SU-DHL-6 (cell line): Measurements from ENCODE around the gene RAD51B.

Experiments used
- H2AFZ ChIP-seq: fragments of 200-600 bp; sonication (generic); 2 replicates; pipeline ENCODE4 v1.6.1; 2014; ENCODE audit warnings: low read depth, mild to moderate bottlenecking, moderate library complexity, mixed read lengths, antibody characterized with exemption, low read length; ENCODE audit not compliant: severe bottlenecking
- H3F3A ChIP-seq: fragments of 200-600 bp; shearing (Covaris generic); 2 replicates; pipeline ENCODE4 v1.6.0; 2016; ENCODE audit warnings: antibody characterized with exemption, mild to moderate bottlenecking; ENCODE audit not compliant: insufficient read depth
- H3K27ac ChIP-seq: fragments of 200-600 bp; sonication (generic); 2 replicates; pipeline ENCODE4 v1.5.1; 2016; ENCODE audit warnings: low read depth, mild to moderate bottlenecking, low read length, moderate library complexity, mixed read lengths
- H3K27me3 ChIP-seq: fragments of 200-600 bp; sonication (generic), shearing (Covaris generic); 2 replicates; pipeline ENCODE4 v1.6.0; 2014; ENCODE audit warnings: mild to moderate bottlenecking, low read length
- H3K36me3 ChIP-seq: fragments of 200-600 bp; sonication (generic); 2 replicates; pipeline ENCODE4 v1.6.1; 2014; ENCODE audit warnings: mild to moderate bottlenecking, low read length, mixed read lengths
- H3K4me2 ChIP-seq: fragments of 300-600, 200-600 bp; shearing (Covaris generic), sonication (generic); 2 replicates; pipeline ENCODE4 v1.6.0; 2014; ENCODE audit warnings: low read length, low read depth, mild to moderate bottlenecking; ENCODE audit not compliant: poor library complexity, severe bottlenecking
- H3K4me3 ChIP-seq: fragments of 200-600 bp; sonication (generic); 2 replicates; pipeline ENCODE4 v1.5.1; 2014; ENCODE audit warnings: antibody characterized with exemption, low read length, mild to moderate bottlenecking, mixed read lengths; ENCODE audit not compliant: insufficient read depth, poor library complexity, severe bottlenecking
- H3K79me2 ChIP-seq: fragments of 200-600 bp; sonication (generic); 2 replicates; pipeline ENCODE4 v1.6.1; 2014; ENCODE audit warnings: mild to moderate bottlenecking, low read length, moderate library complexity; ENCODE audit not compliant: insufficient read depth
- H3K9ac ChIP-seq: fragments of 200-600 bp; sonication (generic); 2 replicates; pipeline ENCODE4 v1.7.0; 2014; ENCODE audit warnings: mild to moderate bottlenecking, low read length
- H3K9me2 ChIP-seq: fragments of 200-600 bp; sonication (generic); replicated peaks from 2 replicates; pipeline ENCODE4 v1.6.1; 2014; ENCODE audit warnings: low read length; ENCODE audit not compliant: insufficient read depth
- H3K9me3 ChIP-seq: fragments of 200-600 bp; sonication (generic); 2 replicates; pipeline ENCODE4 v1.6.1; 2014; ENCODE audit warnings: low read length, mixed read lengths; ENCODE audit not compliant: insufficient read depth
- H4K20me1 ChIP-seq: fragments of 200-600 bp; sonication (generic); 2 replicates; pipeline ENCODE4 v1.6.1; 2014; ENCODE audit warnings: low read depth, mild to moderate bottlenecking, antibody characterized with exemption, low read length, moderate library complexity, mixed read lengths
- CTCF ChIP-seq: fragments of 200-600 bp; sonication (generic); IDR thresholded peaks from one replicate; pipeline ENCODE4 v1.5.1; 2017; ENCODE audit warnings: antibody characterized with exemption, mild to moderate bottlenecking, low read length, moderate library complexity; ENCODE audit not compliant: insufficient read depth, poor library complexity, severe bottlenecking
- EZH2phosphoT487 ChIP-seq: fragments of 200-600 bp; sonication (generic), shearing (Covaris generic); conservative IDR thresholded peaks from 2 replicates; pipeline ENCODE4 v1.6.1; 2018; ENCODE audit warnings: mild to moderate bottlenecking, antibody characterized with exemption, low read length, moderate library complexity, mixed read lengths

Gene RAD51B

GRCh38 chr14:68538639-68539038, 719.1 kb downstream of the RAD51B start:
- H3K79me2 ChIP-seq, result no peaks in the 10 kb centered on the region
- no peaks in the 10 kb centered on the region for H3K27me3 ChIP-seq
- H3K4me2 ChIP-seq, result no peak overlapping the region
- H3K9me2 ChIP-seq, result no peaks in the 10 kb centered on the region
- no peaks in the 10 kb centered on the region for H4K20me1 ChIP-seq
- H3K27ac ChIP-seq, result no peak overlapping the region
- no peak for TF ChIP-seq CTCF
- TF ChIP-seq EZH2phosphoT487, result no peak
- no peaks in the 10 kb centered on the region for H3F3A ChIP-seq
- H3K4me3 ChIP-seq, result no peak overlapping the region
- H2AFZ ChIP-seq, result no peak overlapping the region
- H3K9me3 ChIP-seq, result no peaks in the 10 kb centered on the region
- H3K9ac ChIP-seq, result no peak overlapping the region
- no peaks in the 10 kb centered on the region for H3K36me3 ChIP-seq

GRCh38 chr14:68539241-68539737, 719.7 kb downstream of the RAD51B start:
- no peaks in the 10 kb centered on the region for H3K9me2 ChIP-seq
- TF ChIP-seq EZH2phosphoT487, result no peak
- no peak for TF ChIP-seq CTCF

GRCh38 chr14:68539789-68540188, 720.2 kb downstream of the RAD51B start:
- Histone ChIP-seq H3K9ac (no peak overlapping the region), H3K79me2 (no peaks in the 10 kb centered on the region), H3K36me3 (no peaks in the 10 kb centered on the region)

More at GRCh38 chr14:68539241-68539737, 719.7 kb downstream of the RAD51B start:
- Histone ChIP-seq H4K20me1 (no peaks in the 10 kb centered on the region), H3K4me3 (no peak overlapping the region), H3F3A (no peaks in the 10 kb centered on the region), H3K4me2 (no peak overlapping the region), H3K79me2 (no peaks in the 10 kb centered on the region), H2AFZ (no peak overlapping the region), H3K9me3 (no peaks in the 10 kb centered on the region), H3K36me3 (no peaks in the 10 kb centered on the region), H3K27me3 (no peaks in the 10 kb centered on the region), H3K27ac (no peak overlapping the region), H3K9ac (no peak overlapping the region)

More at GRCh38 chr14:68539789-68540188, 720.2 kb downstream of the RAD51B start:
- Histone ChIP-seq H4K20me1 (no peaks in the 10 kb centered on the region), H3K4me3 (no peak overlapping the region), H3K4me2 (no peak overlapping the region), H3K9me3 (no peaks in the 10 kb centered on the region), H3K9me2 (no peaks in the 10 kb centered on the region), H3F3A (no peaks in the 10 kb centered on the region), H3K27ac (no peak overlapping the region), H3K27me3 (no peaks in the 10 kb centered on the region), H2AFZ (no peak overlapping the region)
- no peak for TF ChIP-seq CTCF
- TF ChIP-seq EZH2phosphoT487, result no peak
